Muscle of back (tissue), 11 donors: ENCODE data around the gene CHRDL2. TPM values are rescaled to one million over a fixed set of nuclear protein-coding genes. Genes with fewer than 3 reads are reported as not detected.
A peak's percentile ranks its signal among the peaks of the same experiment; 100 is the strongest.

Experiments used
- DNase-seq, 3 donors: peaks; one replicate each; pipeline versions ENCODE4 v3.0.0 to v3.0.0-alpha.2; 2013
- polyA plus RNA-seq, 10 donors: library from polyadenylated mRNA; unstranded; fragments of 120-200 nt; gene quantifications; one replicate each; pipeline ENCODE4 v1.2.1, GENCODE V29; 2013; ENCODE audit not compliant: insufficient read length in 10 of 10

Gene CHRDL2
- polyA plus RNA-seq, 10 donors: 0.41 to 7.4 (median 2.7) TPM

- DNase-seq: no peak
Measured at GRCh38 chr11:74714904-74715303, 16.3 kb downstream of the CHRDL2 start.

- DNase-seq: no peak
Measured at GRCh38 chr11:74713686-74714085, 17.5 kb downstream of the CHRDL2 start.

GRCh38 chr11:74710281-74710938 is 20.8 kb downstream of the CHRDL2 start:
- DNase-seq: peak; percentile 67 to 92 (median 81)

GRCh38 chr11:74709175-74709574 is 22.1 kb downstream of the CHRDL2 start:
- no peak for DNase-seq

- DNase-seq: no peak
Measured at GRCh38 chr11:74707602-74708510, 23.4 kb downstream of the CHRDL2 start.

- no peak for DNase-seq
Measured at GRCh38 chr11:74707182-74707581, 24.0 kb downstream of the CHRDL2 start.

GRCh38 chr11:74703211-74703610 is 28.0 kb downstream of the CHRDL2 start:
- no peak for DNase-seq

GRCh38 chr11:74702383-74703007 is 28.7 kb downstream of the CHRDL2 start:
- DNase-seq: peak; percentile 64 to 79 (median 70)

GRCh38 chr11:74701351-74701750 is 29.9 kb downstream of the CHRDL2 start:
- no peak for DNase-seq

GRCh38 chr11:74699615-74700396 is 31.4 kb downstream of the CHRDL2 start:
- no peak for DNase-seq

- DNase-seq: no peak
Measured at GRCh38 chr11:74697722-74698121, 33.5 kb downstream of the CHRDL2 start.

GRCh38 chr11:74696939-74697675 is 34.1 kb downstream of the CHRDL2 start:
- peak; percentile 60 to 70 (median 67) for DNase-seq

GRCh38 chr11:74696500-74696899 is 34.7 kb downstream of the CHRDL2 start:
- DNase-seq: no peak

GRCh38 chr11:74695705-74696280 is 35.4 kb downstream of the CHRDL2 start:
- DNase-seq: no peak

- DNase-seq: no peak
Measured at GRCh38 chr11:74694136-74694930, 36.9 kb downstream of the CHRDL2 start.

GRCh38 chr11:74693531-74693930 is 37.7 kb downstream of the CHRDL2 start:
- no peak for DNase-seq

GRCh38 chr11:74691755-74692154 is 39.5 kb downstream of the CHRDL2 start:
- DNase-seq: no peak

GRCh38 chr11:74689666-74690065 is 41.6 kb downstream of the CHRDL2 start:
- DNase-seq: no peak

GRCh38 chr11:74687237-74688023 is 43.8 kb downstream of the CHRDL2 start:
- no peak for DNase-seq
